Mucosa of descending colon (tissue), 3 donors: ENCODE results near the gene FIZ1. TPM values are rescaled to one million over a fixed set of nuclear protein-coding genes. Genes with fewer than 3 reads are reported as not detected.

ENCODE experiments used
- ATAC-seq: fragments of 200-7000 bp; cut with Tn5 transposase; one replicate; pipeline ENCODE4 v1.9.1; 2020; ENCODE audit warnings: mild to moderate bottlenecking, moderate library complexity
- DNase-seq, 3 donors: peaks; one replicate each; pipeline ENCODE4 v3.0.0-alpha.2; 2020
- H3K36me3 ChIP-seq: fragments of 200-600 bp; one replicate; pipeline ENCODE4 v1.8.0; 2021; ENCODE audit warnings: low read depth, mild to moderate bottlenecking
- H3K4me1 ChIP-seq: fragments of 200-600 bp; one replicate; pipeline ENCODE4 v1.8.0; 2021; ENCODE audit warnings: low read depth, mild to moderate bottlenecking
- H3K4me3 ChIP-seq: fragments of 200-600 bp; one replicate; pipeline ENCODE4 v1.8.0; 2021; ENCODE audit warnings: mild to moderate bottlenecking
- H3K9me3 ChIP-seq: fragments of 200-600 bp; one replicate; pipeline ENCODE4 v1.8.0; 2021; ENCODE audit warnings: mild to moderate bottlenecking
- CTCF ChIP-seq: fragments of 200-600 bp; IDR thresholded peaks from one replicate; pipeline ENCODE4 v1.8.0; 2022; ENCODE audit warnings: antibody characterized with exemption, mild to moderate bottlenecking
- intact Hi-C, 2 donors: fragments of 100-400 bp; cut with DNase I in 1 of 2; cut with micrococcal nuclease in 1 of 2; formaldehyde crosslinking; loops; one replicate each; pipeline versions ENCODE4 v1.11.0 to v1.11.1; 2022; cut with DNase I, micrococcal nuclease
- total RNA-seq, 3 donors: library from RNA; stranded (reverse); fragmentation: NEBNext Ultra II Directional in 2 of 3; extraction: Animal tissue kit (Norgen Biotek cat#: 25700) in 2 of 3; gene quantifications; one replicate each; pipeline versions ENCODE4 v1.2.1 to v1.2.4, GENCODE V29; 2021 to 2023
- donor health status: DM: no; HTN: no; CAD: no; lungs with moderate emphysema.
- donor health status: DM: no; HTN: no; CAD: no.
- donor health status: DM: no; HTN: yes; CAD: no.

The FIZ1 gene
- total RNA-seq, 3 donors from 2014 or later: 15.7 to 20.3 (median 20.0) TPM

DNA sequence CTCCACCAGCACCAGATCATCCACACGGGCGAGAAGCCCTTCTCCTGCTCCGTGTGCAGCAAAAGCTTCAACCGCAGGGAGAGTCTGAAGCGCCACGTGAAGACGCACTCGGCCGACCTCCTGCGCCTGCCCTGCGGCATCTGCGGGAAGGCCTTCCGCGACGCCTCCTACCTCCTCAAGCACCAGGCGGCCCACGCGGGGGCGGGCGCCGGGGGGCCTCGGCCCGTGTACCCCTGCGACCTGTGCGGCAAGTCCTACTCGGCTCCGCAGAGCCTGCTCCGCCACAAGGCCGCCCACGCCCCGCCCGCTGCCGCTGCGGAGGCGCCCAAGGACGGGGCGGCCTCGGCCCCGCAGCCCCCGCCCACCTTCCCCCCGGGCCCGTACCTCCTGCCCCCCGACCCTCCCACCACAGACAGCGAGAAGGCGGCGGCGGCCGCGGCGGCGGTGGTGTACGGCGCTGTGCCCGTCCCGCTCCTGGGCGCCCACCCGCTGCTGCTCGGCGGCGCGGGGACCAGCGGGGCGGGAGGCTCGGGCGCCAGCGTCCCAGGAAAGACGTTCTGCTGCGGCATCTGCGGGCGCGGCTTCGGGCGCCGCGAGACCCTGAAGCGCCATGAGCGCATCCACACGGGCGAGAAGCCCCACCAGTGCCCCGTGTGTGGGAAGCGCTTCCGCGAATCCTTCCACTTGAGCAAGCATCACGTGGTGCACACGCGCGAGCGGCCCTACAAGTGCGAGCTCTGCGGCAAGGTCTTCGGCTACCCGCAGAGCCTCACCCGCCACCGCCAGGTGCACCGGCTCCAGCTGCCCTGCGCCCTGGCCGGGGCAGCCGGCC, 15.6 kb upstream of the FIZ1 start:
- TF ChIP-seq CTCF: no peak
- Histone ChIP-seq H3K4me1 (no peaks in the 10 kb centered on the region), H3K4me3 (no peak overlapping the region), H3K36me3 (peaks cover 3% of the 10 kb centered on the region), H3K9me3 (no peaks in the 10 kb centered on the region)
- ATAC-seq (no peak), DNase-seq (no peak)
- intact Hi-C loops: no loop called here

DNA sequence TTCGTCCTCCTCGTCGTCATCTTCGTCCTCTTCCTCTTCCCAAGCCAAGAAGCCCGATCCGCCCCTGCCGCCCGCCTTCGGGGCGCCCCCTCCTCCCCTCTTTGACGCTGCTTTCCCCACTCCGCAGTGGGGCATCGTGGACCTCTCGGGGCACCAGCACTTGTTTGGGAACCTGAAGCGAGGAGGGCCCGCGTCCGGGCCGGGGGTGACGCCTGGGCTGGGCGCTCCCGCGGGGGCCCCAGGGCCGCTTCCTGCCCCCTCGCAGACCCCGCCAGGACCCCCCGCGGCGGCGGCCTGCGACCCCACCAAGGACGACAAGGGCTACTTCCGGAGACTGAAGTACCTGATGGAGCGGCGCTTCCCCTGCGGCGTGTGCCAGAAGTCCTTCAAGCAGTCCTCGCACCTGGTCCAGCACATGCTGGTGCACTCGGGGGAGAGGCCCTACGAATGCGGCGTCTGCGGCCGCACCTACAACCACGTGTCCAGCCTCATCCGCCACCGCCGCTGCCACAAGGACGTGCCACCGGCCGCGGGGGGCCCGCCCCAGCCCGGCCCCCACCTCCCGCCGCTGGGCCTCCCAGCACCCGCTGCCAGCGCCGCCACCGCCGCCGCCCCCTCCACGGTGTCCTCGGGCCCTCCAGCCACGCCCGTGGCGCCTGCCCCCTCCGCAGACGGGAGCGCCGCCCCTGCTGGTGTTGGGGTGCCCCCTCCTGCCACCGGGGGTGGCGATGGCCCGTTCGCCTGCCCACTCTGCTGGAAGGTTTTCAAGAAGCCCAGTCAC, 14.8 kb upstream of the FIZ1 start:
- Histone ChIP-seq H3K4me1 (no peaks in the 10 kb centered on the region), H3K9me3 (no peaks in the 10 kb centered on the region), H3K36me3 (peaks cover 3% of the 10 kb centered on the region), H3K4me3 (no peak overlapping the region)
- DNase-seq: peak in 1 of 3 donors; percentile 39
- intact Hi-C loops: no loop called here
- no peak for ATAC-seq
- no peak for TF ChIP-seq CTCF

GRCh38 chr19:55613396-55613795, 14.1 kb upstream of the FIZ1 start:
- no peaks in the 10 kb centered on the region for H3K9me3 ChIP-seq
- H3K36me3 ChIP-seq: peaks cover 3% of the 10 kb centered on the region
- no peak for ATAC-seq
- H3K4me1 ChIP-seq: no peaks in the 10 kb centered on the region
- intact Hi-C loops: no loop called here
- no peak overlapping the region for H3K4me3 ChIP-seq
- no peak for TF ChIP-seq CTCF
- peak in 1 of 3 donors; percentile 47 for DNase-seq

DNA sequence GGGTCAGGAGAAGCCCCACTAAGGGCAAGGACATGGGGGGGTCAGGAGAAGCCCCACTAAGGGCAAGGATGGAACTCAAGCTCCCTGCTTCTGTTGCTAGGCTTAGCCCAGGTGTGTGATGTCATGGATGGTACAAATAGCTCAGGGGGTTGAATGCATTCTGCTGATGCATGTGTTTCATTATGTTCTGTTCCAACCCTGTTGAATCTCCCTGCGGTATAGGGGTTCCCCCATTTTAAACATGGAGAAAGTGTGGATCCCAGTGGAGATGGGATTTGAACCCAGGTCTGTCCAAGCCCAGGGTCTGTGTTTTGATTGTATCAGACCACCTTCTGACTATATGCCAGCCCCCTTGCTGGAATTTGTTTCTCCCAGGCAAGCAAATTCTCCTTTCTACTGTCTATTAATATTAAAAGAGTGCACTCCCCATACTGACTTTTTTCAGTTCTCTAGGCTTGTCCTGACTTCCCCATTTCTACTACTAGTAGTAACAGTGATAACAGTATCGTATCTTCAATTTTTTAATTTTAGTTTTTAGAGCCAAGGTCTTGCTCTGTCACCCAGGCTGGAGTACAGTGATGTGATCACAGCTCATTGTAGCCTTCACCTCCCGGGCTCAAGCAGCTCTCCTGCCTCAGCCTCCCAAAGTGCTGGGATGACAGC, 12.8 kb upstream of the FIZ1 start:
- no peak overlapping the region for H3K4me3 ChIP-seq
- ATAC-seq: no peak
- no peaks in the 10 kb centered on the region for H3K9me3 ChIP-seq
- H3K36me3 ChIP-seq: peaks cover 3% of the 10 kb centered on the region
- no peak for DNase-seq
- H3K4me1 ChIP-seq: peaks cover 4% of the 10 kb centered on the region
- intact Hi-C loops: no loop called here
- TF ChIP-seq CTCF: no peak

DNA sequence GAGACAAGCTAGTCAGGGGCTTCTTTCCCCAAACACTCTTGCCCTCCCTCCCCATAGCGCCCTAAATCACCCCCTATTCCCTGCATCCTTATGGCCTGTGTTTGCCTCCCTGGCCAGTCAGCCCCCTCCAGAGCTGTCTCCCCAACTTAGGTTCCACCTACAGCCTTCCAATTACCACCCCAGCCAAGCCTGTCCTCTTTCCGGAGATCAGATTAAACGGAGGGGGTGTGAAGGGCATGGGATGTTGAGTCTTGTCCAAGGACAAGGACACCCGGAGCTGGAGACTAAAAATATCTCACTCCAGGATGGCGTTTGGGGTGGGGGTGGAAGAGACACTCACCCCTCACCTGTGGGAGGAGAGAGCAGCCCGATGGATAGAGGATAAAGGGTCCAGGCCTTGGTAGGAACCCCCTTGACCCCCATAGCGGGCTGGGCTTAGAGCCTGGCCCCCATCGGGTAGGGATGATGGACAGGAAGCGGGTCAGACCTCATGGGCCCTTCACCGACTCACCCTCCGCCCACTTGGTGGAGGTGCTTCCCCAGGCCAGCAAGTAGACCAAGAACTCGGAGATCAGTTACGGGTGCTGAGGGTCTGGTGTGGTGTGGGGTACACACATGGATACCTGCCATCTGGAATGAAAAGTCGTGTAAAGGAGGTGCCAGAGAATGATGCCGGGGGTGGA, 12.1 kb upstream of the FIZ1 start:
- ATAC-seq (no peak), DNase-seq (no peak)
- H3K4me1 ChIP-seq: peaks cover 11% of the 10 kb centered on the region
- intact Hi-C loops: no loop called here
- peaks cover 3% of the 10 kb centered on the region for H3K36me3 ChIP-seq
- TF ChIP-seq CTCF: no peak
- H3K4me3 ChIP-seq: no peak overlapping the region
- no peaks in the 10 kb centered on the region for H3K9me3 ChIP-seq
